HG03025 (cell line): ENCODE results near the gene ALKBH4.
A peak's percentile ranks its signal among the peaks of the same experiment; 100 is the strongest.
"Not testable (repeated sequence)": the region's sequence is repeated elsewhere in the genome, so short reads cannot be mapped to it uniquely, and the experiment has no call there.

Source experiments
- ATAC-seq: cut with Tn5 transposase; IDR thresholded peaks from one replicate; pipeline ENCODE4 v1.9.1; 2021; ENCODE audit warnings: mild to moderate bottlenecking, moderate library complexity; ENCODE audit not compliant: unreplicated experiment, low FRiP score

ALKBH4 gene

DNA sequence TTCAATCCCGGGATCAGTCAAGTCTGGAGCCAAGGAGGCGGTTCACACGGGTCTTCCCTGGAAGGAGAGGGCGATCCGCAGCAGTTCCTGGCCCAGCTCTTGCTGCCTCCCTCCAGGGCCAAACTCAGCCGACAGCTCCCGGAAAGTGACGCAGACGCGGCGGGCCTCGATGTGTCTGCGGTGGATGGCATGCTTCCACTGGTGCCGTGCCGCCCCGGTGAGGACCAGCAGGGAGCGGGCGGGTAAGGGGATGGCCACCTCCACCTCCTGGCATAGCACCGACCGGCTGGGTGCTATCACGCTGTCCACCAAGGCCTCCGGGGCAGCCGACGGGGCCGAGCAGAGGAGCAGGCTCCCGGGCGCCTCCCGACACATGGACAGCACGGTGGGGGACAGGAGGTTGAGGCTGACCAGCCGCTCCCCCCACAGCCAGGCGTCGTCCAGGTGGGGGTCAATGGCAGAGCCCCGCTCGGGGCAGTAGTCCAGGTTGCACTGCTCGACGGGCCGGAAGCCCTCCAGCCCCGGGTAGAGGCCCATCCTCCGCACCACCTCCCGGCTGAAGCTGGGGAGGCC is 7.2 kb downstream of the ALKBH4 start:
- no peak for ATAC-seq

GRCh38 chr7:102456327-102456726 is 8.3 kb downstream of the ALKBH4 start:
- no peak for ATAC-seq

DNA sequence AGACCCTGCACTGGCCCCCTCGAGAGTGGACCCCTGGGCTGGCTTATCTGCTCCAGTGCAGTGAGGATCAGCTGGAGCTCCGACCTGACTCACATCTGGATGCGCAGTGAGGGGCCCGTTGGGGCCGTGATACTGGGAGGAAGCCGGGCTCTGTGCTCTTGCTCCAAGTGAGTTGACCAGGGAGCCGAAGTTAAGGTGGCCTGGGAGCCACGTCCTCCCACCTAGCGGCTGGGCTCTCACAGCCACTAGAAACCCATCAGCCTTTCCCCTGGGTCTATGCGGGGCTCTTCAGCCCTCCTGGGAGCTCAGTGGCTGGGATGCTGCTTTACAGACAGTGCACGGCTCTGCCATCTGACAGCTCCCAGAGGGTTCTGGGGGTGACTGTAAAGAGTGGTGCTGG is 9.1 kb downstream of the ALKBH4 start:
- no peak for ATAC-seq

- not testable (repeated sequence) for ATAC-seq
These were observed 9.7 kb downstream of the ALKBH4 start for GRCh38 chr7:102454932-102455331.

GRCh38 chr7:102454468-102454867 is 10.2 kb downstream of the ALKBH4 start:
- no peak for ATAC-seq

DNA sequence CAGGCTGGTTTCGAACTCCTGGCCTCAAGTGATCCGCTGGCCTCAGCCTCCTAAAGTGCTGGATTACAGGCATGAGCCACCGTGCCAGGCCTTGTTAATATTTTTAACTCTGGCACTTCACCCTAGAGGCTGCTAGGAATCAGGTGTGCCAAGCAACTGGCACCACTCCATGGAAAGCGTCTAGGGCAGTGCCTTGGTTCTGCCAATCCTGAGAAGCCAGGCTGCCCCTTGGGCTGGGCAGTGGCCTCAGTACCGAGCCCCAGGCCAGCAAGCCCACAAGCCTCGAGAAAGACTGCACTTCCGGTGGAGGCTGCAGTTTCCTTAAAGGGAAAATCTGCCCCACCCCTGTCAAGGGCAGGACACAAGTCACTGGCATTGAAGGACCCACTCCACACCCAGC is 11.3 kb downstream of the ALKBH4 start:
- no peak for ATAC-seq

DNA sequence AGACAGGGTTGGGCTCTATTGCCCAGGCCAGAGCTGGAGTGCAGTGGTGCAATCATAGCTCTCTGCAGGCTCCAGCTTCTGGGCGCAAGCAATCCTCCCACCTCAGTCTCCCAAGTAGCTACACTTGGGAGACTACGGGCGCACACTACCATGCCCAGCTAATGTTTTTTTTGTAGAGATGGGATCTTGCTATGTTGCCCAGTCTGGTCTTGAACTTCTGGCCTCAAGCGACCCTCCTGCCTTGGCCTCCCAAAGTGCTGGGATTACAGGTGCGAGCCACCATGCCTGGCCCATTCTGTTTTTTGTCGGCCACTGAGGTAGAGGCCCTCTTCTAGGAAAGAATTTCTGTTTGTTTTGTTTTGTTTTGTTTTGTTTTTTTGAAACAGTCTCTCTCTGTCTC is 12.2 kb downstream of the ALKBH4 start:
- ATAC-seq = no peak

- no peak for ATAC-seq
These were observed 13.2 kb downstream of the ALKBH4 start for GRCh38 chr7:102451371-102452054.

- ATAC-seq = no peak
These were observed 14.4 kb downstream of the ALKBH4 start for GRCh38 chr7:102450242-102450641.

DNA sequence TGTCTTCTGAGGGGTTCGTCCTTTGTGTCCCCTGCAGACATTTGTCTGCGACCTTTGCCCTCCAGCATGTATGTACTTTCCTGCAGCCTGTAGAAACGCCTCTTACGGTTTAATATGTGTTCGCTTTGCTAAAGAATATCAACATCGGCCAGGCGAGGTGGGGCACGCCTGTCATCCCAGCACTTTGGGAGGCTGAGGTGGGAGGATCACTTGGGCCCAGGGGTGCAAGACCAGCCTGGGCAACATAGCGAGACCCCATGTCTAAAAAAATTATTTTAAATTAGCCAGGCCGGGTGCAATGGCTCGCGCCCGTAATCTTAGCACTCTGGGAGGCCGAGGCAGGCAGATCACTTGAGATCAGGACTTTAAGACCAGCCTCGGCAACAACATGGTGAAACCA is 15.5 kb downstream of the ALKBH4 start:
- ATAC-seq = no peak

- ATAC-seq = no peak
These were observed 17.4 kb downstream of the ALKBH4 start for GRCh38 chr7:102447311-102447710.

DNA sequence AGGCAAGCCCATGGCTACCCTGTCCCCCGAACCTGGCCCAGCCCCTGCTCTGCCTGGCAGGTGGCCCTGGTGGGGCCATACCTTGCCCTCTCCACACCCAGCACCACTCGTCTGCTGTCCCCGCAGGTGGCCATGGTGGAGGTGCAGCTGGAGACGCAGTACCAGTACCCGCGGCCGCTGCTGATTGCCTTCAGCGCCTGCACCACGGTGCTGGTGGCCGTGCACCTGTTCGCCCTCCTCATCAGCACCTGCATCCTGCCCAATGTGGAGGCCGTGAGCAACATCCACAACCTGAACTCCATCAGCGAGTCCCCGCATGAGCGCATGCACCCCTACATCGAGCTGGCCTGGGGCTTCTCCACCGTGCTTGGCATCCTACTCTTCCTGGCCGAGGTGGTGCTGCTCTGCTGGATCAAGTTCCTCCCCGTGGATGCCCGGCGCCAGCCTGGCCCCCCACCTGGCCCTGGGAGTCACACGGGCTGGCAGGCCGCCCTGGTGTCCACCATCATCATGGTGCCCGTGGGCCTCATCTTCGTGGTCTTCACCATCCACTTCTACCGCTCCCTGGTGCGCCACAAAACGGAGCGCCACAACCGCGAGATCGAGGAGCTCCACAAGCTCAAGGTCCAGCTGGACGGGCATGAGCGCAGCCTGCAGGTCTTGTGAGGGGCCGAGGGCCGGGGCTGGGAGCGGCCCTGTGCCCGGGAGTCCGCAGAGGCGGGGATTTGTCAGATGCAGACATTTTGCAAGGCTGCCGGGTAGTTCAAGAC is 18.1 kb downstream of the ALKBH4 start:
- ATAC-seq = no peak

DNA sequence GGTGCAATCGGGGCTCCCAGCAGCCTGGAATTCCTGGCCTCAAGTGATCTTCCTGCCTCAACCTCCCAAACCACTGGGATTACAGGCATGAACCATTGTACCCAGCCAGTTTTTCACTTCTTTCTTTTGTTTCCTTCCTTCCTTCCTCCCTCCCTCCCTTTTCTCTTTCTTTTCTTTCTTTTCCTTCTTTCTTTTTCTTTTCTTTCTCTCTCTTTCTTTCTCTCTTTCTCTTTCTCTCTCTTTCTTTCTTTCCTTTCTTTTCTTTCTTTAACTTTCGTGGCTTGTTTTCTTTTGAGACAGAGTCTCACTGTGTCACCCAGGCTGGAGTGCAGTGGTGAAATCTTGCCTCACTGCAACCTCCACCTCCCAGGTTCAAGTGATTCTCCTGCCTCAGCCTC is 19.0 kb downstream of the ALKBH4 start:
- no peak for ATAC-seq

DNA sequence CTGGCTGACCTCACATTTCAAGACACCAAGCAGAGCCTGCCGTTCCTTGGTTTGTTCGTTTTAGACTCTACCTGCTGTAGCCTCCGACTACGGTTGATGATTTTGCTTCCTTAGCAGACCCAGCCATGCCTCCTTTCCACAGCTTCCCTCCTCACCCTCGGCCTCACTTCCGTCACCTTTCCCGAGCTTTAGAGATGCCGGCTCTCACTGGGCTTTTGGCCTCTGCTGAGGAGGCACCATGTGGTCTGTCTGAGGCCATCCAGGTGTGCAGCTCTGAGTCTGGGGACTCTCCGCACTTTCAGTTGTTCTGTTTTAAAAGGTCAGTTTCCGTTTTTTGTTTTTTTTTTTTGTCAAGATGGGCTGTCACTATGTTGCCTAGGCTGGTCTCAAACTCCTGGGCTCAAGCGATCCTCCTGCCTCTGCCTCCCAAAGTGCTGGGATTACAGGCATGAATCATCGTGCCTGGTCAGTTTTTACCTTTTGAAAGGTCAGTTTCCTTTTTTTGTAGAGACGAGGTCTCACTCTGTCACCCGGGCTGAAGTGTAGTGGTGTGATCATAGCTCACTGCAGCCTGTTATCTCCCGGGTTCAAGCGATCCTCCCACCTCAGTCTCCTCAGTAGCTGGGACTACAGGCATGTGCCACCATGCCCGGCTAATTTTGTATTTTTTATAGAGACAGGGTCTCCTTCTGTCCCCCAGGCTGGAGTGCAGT is 19.5 kb downstream of the ALKBH4 start:
- ATAC-seq = no peak

DNA sequence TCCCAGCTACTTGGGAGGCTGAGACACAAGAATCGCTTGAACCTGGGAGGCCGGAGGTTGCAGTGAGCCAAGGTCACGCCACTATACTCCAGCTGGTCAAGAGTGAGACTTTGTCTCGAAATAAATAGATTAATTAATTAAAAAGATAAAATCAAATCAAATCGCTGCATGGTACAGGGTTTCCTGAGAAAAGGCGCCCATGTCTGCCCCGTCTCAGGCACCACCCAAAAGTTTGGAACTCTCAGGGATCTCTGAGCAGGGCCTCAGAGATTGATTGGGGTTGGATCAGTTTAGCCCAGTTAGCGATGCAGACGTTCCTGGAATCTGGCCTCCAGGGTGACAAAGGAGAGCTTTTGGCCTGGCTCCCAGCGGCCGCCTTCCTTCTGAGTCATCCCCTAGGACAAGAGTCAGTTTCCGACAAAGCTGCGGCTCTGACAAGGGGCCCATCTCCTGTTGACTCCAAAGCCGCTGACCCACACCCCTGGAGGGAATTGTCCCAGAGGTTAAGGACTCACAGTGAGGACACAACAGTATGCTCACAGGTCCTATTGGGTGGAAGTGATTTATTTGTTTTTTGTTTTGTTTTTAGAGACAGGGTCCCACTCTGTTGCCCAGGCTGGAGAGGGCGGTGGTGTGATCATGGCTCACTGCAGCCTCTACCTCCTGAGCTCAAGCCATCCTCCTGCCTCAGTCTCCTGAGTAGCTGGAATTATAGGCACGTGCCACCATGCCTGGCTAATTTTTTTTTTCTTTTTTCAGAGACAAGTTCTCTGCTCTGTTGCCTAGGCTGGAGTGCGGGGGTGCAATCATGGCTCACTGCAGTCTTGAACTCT is 24.5 kb downstream of the ALKBH4 start:
- no peak for ATAC-seq

- ATAC-seq = no peak
These were observed 28.5 kb downstream of the ALKBH4 start for GRCh38 chr7:102436118-102436517.

GRCh38 chr7:102434039-102434486 is 30.6 kb downstream of the ALKBH4 start:
- ATAC-seq = no peak

- peak; percentile 53 for ATAC-seq
These were observed 31.2 kb downstream of the ALKBH4 start, which contains the start of gene ORAI2 for GRCh38 chr7:102433219-102434038. TSS of gene ORAI2 (plus strand) at chr7:102433575. CDS start at chr7:102438957, 5,382 bp downstream.
